ENCODE data around the gene EFNA4.

DNA sequence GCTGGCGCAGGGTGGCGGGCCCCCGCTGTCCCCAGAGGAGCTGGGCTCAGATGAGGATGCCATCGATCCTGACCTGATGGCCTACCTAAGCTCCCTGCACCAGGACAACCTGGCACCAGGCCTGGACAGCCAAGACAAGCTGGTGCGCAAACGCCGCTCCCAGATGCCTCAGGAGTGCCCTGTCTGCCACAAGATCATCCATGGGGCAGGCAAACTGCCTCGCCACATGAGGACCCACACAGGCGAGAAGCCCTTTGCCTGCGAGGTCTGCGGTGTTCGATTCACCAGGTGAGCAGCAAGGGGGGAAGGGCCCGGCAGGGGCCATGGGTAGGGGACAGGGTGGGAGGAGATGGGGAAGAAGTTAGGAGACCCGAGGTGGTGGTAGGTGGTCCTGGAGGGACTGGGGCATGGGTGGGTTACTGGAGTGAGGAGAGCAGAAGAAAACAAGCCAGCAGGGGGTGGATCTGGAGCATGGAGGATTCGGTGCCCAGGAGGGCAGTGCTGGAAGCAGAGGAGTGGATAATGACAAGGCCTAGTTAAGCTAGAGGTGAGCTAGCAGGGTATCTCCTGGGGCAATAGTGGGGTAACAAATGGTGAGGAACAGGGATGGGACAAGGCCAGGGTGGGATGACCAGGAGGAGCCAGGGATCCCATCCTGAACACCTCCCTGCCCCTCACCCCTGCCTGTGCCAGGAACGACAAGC is 47.9 kb upstream of the EFNA4 start:
- TF ChIP-seq, protein P1, sequence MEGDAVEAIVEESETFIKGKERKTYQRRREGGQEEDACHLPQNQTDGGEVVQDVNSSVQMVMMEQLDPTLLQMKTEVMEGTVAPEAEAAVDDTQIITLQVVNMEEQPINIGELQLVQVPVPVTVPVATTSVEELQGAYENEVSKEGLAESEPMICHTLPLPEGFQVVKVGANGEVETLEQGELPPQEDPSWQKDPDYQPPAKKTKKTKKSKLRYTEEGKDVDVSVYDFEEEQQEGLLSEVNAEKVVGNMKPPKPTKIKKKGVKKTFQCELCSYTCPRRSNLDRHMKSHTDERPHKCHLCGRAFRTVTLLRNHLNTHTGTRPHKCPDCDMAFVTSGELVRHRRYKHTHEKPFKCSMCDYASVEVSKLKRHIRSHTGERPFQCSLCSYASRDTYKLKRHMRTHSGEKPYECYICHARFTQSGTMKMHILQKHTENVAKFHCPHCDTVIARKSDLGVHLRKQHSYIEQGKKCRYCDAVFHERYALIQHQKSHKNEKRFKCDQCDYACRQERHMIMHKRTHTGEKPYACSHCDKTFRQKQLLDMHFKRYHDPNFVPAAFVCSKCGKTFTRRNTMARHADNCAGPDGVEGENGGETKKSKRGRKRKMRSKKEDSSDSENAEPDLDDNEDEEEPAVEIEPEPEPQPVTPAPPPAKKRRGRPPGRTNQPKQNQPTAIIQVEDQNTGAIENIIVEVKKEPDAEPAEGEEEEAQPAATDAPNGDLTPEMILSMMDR (conservative IDR thresholded peaks at IDR 0.05 in 1 of 2, IDR thresholded peaks at IDR 0.05 in 1 of 2; ENCODE audit: low read depth in 1 of 2, low read length in 2 of 2): no peak
- no peak for TF ChIP-seq EZH2 (IDR thresholded peaks at IDR 0.05; ENCODE audit: low read length, missing control alignments)

Data from fibroblast of lung (primary cell).